Panc1 (cell line): ENCODE measurements around the gene NEURL1B. TPM values are rescaled to one million over a fixed set of nuclear protein-coding genes. Genes with fewer than 3 reads are reported as not detected.

Experiments
- ATAC-seq: fragments of 200-7000 bp; cut with Tn5 transposase; 2 replicates; pipeline ENCODE4 v1.9.1; 2020; ENCODE audit warnings: mild to moderate bottlenecking, moderate library complexity
- BruUV-seq: library from RNA; stranded (reverse); fragments of 400-500 nt; replicated peaks from 2 replicates; lab custom pipeline; 2021; lab: Mats Ljungman, UMichigan
- CTCF ChIA-PET: fragments of 300-600 bp; sonication (Branson Sonifier 250); formaldehyde crosslinking; loops from one replicate; lab custom pipeline; 2022; ENCODE audit warnings: antibody characterized with exemption; lab: Charles Lee
- POLR2A ChIA-PET: fragments of 300-600 bp; sonication (Branson Sonifier 250); formaldehyde crosslinking; loops from one replicate; lab custom pipeline; 2022; ENCODE audit warnings: antibody characterized with exemption; lab: Charles Lee
- DNase-seq: peaks from one replicate; pipeline ENCODE4 v3.0.0-alpha.2; 2010; ENCODE audit warnings: low read depth, low spot score
- H3K27ac ChIP-seq: 2 replicates; pipeline ENCODE4 v1.5.1; 2011; ENCODE audit warnings: mild to moderate bottlenecking, low read length, inconsistent platforms
- H3K27me3 ChIP-seq: fragments of 200-500 bp; sonication (Bioruptor generic); 2 replicates; pipeline ENCODE4 v1.6.0; 2014; ENCODE audit warnings: low read length, inconsistent platforms; ENCODE audit not compliant: control insufficient read depth, insufficient read depth
- H3K36me3 ChIP-seq: fragments of 200-500 bp; sonication (Bioruptor generic); 2 replicates; pipeline ENCODE4 v1.5.1; 2014; ENCODE audit warnings: inconsistent platforms, mild to moderate bottlenecking, low read length, moderate library complexity; ENCODE audit not compliant: control insufficient read depth, insufficient read depth
- H3K4me1 ChIP-seq: 2 replicates; pipeline ENCODE4 v1.5.1; 2011; ENCODE audit warnings: inconsistent platforms, mild to moderate bottlenecking, low read length, moderate library complexity; ENCODE audit not compliant: control insufficient read depth, insufficient read depth
- H3K4me3 ChIP-seq, 2 experiments: 2 replicates each; pipeline ENCODE4 v1.5.1; 2011 to 2012; ENCODE audit warnings: low read depth in 2 of 2, low read length in 2 of 2, mild to moderate bottlenecking in 2 of 2, inconsistent platforms in 1 of 2, moderate library complexity in 1 of 2
- H3K9me3 ChIP-seq: fragments of 200-500 bp; sonication (Bioruptor generic); 2 replicates; pipeline ENCODE4 v1.5.1; 2014; ENCODE audit warnings: low read depth, mild to moderate bottlenecking, inconsistent platforms, low read length, moderate library complexity; ENCODE audit not compliant: control insufficient read depth, insufficient read depth
- POLR2AphosphoS5 ChIP-seq: IDR thresholded peaks from 2 replicates; pipeline ENCODE4 v1.6.1; 2012; ENCODE audit warnings: mild to moderate bottlenecking, low read depth, low read length, moderate library complexity
- SIN3A ChIP-seq: IDR thresholded peaks from 2 replicates; pipeline ENCODE4 v1.6.1; 2012; ENCODE audit warnings: low read depth, mild to moderate bottlenecking, low read length, moderate library complexity, borderline replicate concordance; ENCODE audit not compliant: insufficient read depth
- TCF7L2 ChIP-seq: IDR thresholded peaks from 2 replicates; pipeline ENCODE4 v1.6.1; 2011; ENCODE audit warnings: mild to moderate bottlenecking, low read depth, low read length, inconsistent platforms
- in situ Hi-C: cut with HindIII; loops from 2 replicates; pipeline ENCODE4 v1.10.0; 2016; ENCODE audit warnings: low sequenced_read_pairs, low pct_unique_long_range_greater_than_20kb
- intact Hi-C: fragments of 100-400 bp; cut with micrococcal nuclease; formaldehyde crosslinking; loops from one replicate; pipeline ENCODE4 v1.10.0; 2022; ENCODE audit not compliant: unreplicated experiment
- total RNA-seq: library from RNA; stranded (reverse); gene quantifications from one replicate; pipeline ENCODE4 v1.2.1, GENCODE V29; 2021; ENCODE audit not compliant: unreplicated experiment
- TF ChIP-seq, protein P1 (sequence below), 2 experiments: IDR thresholded peaks; 2 replicates each; pipeline ENCODE4 v1.6.1; 2011 to 2012; ENCODE audit warnings: low read depth in 2 of 2, control low read depth in 1 of 2, low read length in 1 of 2, mild to moderate bottlenecking in 1 of 2, moderate library complexity in 1 of 2; ENCODE audit not compliant: insufficient read depth in 1 of 2
- TF ChIP-seq, protein P2 (sequence below): fragments of 450-650 bp; IDR thresholded peaks from 2 replicates; pipeline ENCODE4 v1.5.1; 2017; ENCODE audit warnings: mild to moderate bottlenecking

NEURL1B gene
- total RNA-seq, 1 experiment from 2014 or later: 5.3 TPM

DNA sequence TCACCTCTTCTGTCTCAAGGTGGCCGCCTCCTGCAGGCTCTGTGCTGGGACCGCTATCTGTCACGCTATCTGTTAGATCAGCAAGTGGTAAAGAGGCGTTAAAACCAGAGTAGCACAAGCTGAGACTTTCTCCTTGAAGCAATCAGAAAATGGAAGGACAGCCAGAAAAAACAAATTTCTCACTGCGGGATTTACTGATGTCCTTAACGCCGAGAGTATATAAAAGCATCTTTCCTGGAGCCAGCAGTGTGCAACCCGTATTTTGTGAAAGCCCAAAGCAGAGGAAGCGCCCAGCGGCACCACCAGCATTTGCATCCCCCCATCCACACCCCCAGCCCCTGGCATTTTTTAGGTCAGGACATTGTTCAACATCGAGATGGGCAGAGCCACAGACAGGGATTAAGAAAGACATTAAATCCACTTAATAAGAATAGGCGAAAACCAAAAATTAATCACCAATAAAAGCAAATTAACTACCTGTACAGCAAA lies 81.3 kb downstream of the NEURL1B start:
- Histone ChIP-seq H3K36me3 (no peaks in the 10 kb centered on the region), H3K27ac (no peak overlapping the region), H3K27me3 (no peaks in the 10 kb centered on the region), H3K9me3 (no peaks in the 10 kb centered on the region), H3K4me3 (no peak overlapping the region), H3K4me1 (peaks cover 3% of the 10 kb centered on the region; the same call in 1 of the 2 replicates)
- no TSS peak for BruUV-seq
- in situ Hi-C loops: no loop called here
- ChIA-PET CTCF (no interaction called here), POLR2A (no interaction called here)
- intact Hi-C loops: no loop called here
- DNase-seq: no peak
- no peak for TF ChIP-seq SIN3A
- no peak for TF ChIP-seq TCF7L2
- TF ChIP-seq, protein P1, sequence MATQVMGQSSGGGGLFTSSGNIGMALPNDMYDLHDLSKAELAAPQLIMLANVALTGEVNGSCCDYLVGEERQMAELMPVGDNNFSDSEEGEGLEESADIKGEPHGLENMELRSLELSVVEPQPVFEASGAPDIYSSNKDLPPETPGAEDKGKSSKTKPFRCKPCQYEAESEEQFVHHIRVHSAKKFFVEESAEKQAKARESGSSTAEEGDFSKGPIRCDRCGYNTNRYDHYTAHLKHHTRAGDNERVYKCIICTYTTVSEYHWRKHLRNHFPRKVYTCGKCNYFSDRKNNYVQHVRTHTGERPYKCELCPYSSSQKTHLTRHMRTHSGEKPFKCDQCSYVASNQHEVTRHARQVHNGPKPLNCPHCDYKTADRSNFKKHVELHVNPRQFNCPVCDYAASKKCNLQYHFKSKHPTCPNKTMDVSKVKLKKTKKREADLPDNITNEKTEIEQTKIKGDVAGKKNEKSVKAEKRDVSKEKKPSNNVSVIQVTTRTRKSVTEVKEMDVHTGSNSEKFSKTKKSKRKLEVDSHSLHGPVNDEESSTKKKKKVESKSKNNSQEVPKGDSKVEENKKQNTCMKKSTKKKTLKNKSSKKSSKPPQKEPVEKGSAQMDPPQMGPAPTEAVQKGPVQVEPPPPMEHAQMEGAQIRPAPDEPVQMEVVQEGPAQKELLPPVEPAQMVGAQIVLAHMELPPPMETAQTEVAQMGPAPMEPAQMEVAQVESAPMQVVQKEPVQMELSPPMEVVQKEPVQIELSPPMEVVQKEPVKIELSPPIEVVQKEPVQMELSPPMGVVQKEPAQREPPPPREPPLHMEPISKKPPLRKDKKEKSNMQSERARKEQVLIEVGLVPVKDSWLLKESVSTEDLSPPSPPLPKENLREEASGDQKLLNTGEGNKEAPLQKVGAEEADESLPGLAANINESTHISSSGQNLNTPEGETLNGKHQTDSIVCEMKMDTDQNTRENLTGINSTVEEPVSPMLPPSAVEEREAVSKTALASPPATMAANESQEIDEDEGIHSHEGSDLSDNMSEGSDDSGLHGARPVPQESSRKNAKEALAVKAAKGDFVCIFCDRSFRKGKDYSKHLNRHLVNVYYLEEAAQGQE (IDR thresholded peaks at IDR 0.05; ENCODE audit: insufficient read depth in 1 of 2, low read depth in 2 of 2, low read length in 1 of 2): no peak
- TF ChIP-seq POLR2AphosphoS5: no peak
- TF ChIP-seq, protein P2, sequence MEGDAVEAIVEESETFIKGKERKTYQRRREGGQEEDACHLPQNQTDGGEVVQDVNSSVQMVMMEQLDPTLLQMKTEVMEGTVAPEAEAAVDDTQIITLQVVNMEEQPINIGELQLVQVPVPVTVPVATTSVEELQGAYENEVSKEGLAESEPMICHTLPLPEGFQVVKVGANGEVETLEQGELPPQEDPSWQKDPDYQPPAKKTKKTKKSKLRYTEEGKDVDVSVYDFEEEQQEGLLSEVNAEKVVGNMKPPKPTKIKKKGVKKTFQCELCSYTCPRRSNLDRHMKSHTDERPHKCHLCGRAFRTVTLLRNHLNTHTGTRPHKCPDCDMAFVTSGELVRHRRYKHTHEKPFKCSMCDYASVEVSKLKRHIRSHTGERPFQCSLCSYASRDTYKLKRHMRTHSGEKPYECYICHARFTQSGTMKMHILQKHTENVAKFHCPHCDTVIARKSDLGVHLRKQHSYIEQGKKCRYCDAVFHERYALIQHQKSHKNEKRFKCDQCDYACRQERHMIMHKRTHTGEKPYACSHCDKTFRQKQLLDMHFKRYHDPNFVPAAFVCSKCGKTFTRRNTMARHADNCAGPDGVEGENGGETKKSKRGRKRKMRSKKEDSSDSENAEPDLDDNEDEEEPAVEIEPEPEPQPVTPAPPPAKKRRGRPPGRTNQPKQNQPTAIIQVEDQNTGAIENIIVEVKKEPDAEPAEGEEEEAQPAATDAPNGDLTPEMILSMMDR: no peak
- no peak for ATAC-seq

DNA sequence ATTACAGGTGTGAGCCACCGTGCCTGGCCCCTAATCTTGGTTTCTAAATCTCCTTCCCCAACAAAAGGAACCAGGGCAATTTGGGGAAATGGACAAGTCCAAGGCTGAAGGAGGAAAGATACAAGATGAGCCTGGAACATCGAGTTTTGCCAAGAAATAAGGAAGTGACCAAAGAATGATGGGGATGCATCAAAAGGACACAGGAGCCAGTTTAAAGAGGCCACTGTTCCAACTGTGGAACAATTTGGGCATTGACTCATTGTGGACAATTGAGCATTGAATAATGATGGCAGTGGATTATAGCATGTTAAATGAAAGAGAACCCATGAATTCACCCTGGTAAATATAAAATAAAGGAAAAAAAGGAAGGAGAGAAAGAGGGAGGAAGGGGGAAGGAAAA lies 82.4 kb downstream of the NEURL1B start:
- in situ Hi-C loops: no loop called here
- CTCF ChIA-PET: no interaction called here

More for the DNA sequence above, 82.4 kb downstream of the NEURL1B start:
- DNase-seq (no peak), ATAC-seq (no peak)
- TF ChIP-seq TCF7L2 (no peak), SIN3A (no peak), POLR2AphosphoS5 (no peak)
- TF ChIP-seq, protein P1 (IDR thresholded peaks at IDR 0.05; ENCODE audit: insufficient read depth in 1 of 2, low read depth in 2 of 2, low read length in 1 of 2): no peak
- TF ChIP-seq, protein P2: no peak
- Histone ChIP-seq H3K4me3 (no peak overlapping the region), H3K27ac (no peak overlapping the region), H3K27me3 (no peaks in the 10 kb centered on the region), H3K9me3 (no peaks in the 10 kb centered on the region), H3K36me3 (no peaks in the 10 kb centered on the region), H3K4me1 (peaks cover 2% of the 10 kb centered on the region; the same call in 1 of the 2 replicates)
- intact Hi-C loops: no loop called here
- POLR2A ChIA-PET: interaction anchor here (0.5 to 1.1 kb wide), 2 partner anchors 41 to 84 kb away, joined by 3 to 8 read pairs; no protein-coding TSS in a partner anchor
- BruUV-seq: no TSS peak
